ENCODE data around the gene FHL2. TPM values are rescaled to one million over a fixed set of nuclear protein-coding genes. Genes with fewer than 3 reads are reported as not detected.

The FHL2 gene
- total RNA-seq, 4 donors from 2014 or later: 93.9 to 150 (median 109) TPM

DNA sequence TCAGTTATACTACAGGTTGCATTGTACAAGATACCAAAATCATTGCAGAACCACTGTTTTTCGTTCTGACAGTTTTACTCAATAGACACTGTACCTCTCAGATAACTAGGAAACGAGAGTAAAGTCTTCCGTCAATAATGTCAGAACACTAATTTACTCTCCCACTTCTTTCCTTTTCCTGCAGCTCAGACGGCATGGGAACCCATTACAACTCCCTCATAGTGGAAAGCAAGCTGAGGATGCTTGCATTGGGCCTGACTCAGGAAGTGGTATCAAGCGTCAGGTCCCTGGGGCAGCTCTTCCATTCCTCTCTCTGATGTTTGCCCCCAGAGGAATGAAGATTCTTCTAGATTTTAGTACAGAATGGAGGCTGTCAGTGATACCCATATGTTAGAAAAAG, 23.9 kb upstream of the FHL2 start:
- H3K27ac ChIP-seq: no peak overlapping the region
- H3K4me3 ChIP-seq: no peak overlapping the region
- H3K4me1 ChIP-seq: no peaks in the 10 kb centered on the region
- H3K36me3 ChIP-seq: no peaks in the 10 kb centered on the region
- ATAC-seq: no peak
- TF ChIP-seq POLR2A (IDR thresholded peaks at IDR 0.05) (no peak), EP300 (IDR thresholded peaks at IDR 0.05) (no peak), POLR2AphosphoS5 (IDR thresholded peaks at IDR 0.05) (no peak)
- TF ChIP-seq, protein P1, sequence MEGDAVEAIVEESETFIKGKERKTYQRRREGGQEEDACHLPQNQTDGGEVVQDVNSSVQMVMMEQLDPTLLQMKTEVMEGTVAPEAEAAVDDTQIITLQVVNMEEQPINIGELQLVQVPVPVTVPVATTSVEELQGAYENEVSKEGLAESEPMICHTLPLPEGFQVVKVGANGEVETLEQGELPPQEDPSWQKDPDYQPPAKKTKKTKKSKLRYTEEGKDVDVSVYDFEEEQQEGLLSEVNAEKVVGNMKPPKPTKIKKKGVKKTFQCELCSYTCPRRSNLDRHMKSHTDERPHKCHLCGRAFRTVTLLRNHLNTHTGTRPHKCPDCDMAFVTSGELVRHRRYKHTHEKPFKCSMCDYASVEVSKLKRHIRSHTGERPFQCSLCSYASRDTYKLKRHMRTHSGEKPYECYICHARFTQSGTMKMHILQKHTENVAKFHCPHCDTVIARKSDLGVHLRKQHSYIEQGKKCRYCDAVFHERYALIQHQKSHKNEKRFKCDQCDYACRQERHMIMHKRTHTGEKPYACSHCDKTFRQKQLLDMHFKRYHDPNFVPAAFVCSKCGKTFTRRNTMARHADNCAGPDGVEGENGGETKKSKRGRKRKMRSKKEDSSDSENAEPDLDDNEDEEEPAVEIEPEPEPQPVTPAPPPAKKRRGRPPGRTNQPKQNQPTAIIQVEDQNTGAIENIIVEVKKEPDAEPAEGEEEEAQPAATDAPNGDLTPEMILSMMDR (IDR thresholded peaks at IDR 0.05): no peak
- H3K9me3 ChIP-seq: peaks cover 0 to 13% (median 0%) of the 10 kb centered on the region in 3 donors
- no peaks in the 10 kb centered on the region for H3K27me3 ChIP-seq
- 74 to 79% methylated on average over 5 of the region's 5 CpGs for WGBS, 2 donors (ENCODE audit: low coverage in 1 of 2)

DNA sequence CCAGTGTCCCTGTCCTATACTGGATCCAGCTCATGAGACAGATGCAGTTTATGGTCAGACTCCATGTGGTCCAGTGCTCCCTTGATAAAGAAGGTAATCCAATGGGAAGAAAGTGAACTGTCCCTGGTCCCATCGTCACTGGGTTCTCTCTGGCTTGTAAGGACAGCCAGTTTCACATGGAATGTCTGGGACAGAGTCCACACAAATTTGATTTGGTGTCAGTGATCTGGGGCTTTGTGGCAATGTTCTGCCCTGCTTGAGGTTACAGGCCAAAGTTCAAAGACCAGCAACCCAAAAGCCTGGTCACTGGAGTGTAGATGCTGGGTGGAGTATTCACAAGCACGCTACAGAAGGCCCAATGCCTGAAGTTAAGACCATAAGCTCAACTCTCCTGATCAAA, 22.2 kb upstream of the FHL2 start:
- WGBS, 2 donors (ENCODE audit: low coverage in 1 of 2): 67% methylated on average over 1 of the region's 2 CpGs
- peaks cover 0 to 13% (median 0%) of the 10 kb centered on the region in 3 donors for H3K9me3 ChIP-seq
- H3K4me3 ChIP-seq: no peak overlapping the region
- no peaks in the 10 kb centered on the region for H3K27me3 ChIP-seq
- ATAC-seq: no peak
- no peak overlapping the region for H3K27ac ChIP-seq
- TF ChIP-seq POLR2A (IDR thresholded peaks at IDR 0.05) (no peak), POLR2AphosphoS5 (IDR thresholded peaks at IDR 0.05) (no peak), EP300 (IDR thresholded peaks at IDR 0.05) (no peak)
- TF ChIP-seq, protein P1 (IDR thresholded peaks at IDR 0.05): no peak
- H3K4me1 ChIP-seq: no peaks in the 10 kb centered on the region
- no peaks in the 10 kb centered on the region for H3K36me3 ChIP-seq

DNA sequence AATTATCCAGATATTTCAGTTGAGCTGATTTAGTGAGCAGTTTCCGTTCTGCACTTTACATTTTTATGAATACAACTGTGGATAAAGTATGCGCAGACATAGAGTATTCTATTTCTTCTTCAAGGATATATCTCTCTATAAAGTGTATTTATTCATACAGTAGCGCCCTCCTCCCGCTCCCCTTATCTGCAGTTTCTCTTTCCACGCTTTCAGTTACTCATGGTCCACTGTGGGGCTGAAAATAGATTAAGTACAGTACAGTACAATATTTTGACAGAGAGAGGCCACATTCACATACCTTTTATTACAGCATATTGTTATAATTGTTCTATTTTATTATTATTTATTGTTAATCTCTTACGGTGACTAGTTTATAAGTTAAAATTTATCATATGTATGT, 19.7 kb upstream of the FHL2 start:
- Histone ChIP-seq H3K27ac (no peak overlapping the region), H3K27me3 (no peaks in the 10 kb centered on the region), H3K36me3 (no peaks in the 10 kb centered on the region), H3K9me3 (peaks cover 0 to 11% (median 0%) of the 10 kb centered on the region in 3 donors), H3K4me3 (no peak overlapping the region), H3K4me1 (no peaks in the 10 kb centered on the region)
- no peak for ATAC-seq
- no peak for TF ChIP-seq POLR2A (IDR thresholded peaks at IDR 0.05)
- TF ChIP-seq POLR2AphosphoS5 (IDR thresholded peaks at IDR 0.05): no peak
- no peak for TF ChIP-seq EP300 (IDR thresholded peaks at IDR 0.05)
- TF ChIP-seq, protein P1 (IDR thresholded peaks at IDR 0.05): no peak
- WGBS, 2 donors (ENCODE audit: low coverage in 1 of 2): 92 to 95% methylated on average over 6 of the region's 6 CpGs

DNA sequence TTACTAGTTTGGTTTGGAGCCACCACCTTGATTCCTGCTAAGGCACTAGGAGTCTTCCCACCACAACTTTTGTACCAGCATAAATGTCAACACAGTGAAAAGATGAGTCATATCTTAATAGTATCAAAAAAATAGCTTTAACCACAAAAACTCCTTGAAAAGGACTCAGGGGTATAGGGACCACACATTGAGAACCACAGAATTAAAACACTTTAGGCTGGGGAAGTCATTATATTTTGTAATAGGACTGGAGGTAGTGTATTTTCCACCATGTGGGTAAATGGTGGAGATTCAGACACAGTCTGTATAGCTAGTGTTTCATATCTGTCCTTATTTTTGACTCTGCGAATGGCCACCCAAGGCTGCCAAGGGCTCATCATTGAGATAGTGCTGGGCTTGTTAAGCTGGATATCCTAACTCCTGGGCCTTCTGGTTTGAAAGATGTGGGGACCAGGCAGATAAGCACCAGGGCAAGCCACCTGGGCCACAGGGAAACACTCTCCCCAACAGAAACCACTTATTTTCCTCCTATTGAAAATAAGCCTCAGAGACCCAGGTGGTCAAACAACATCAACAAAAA, 19.1 kb upstream of the FHL2 start:
- Histone ChIP-seq H3K9me3 (peaks cover 0 to 9% (median 0%) of the 10 kb centered on the region in 3 donors), H3K27ac (no peak overlapping the region), H3K36me3 (no peaks in the 10 kb centered on the region), H3K4me1 (no peaks in the 10 kb centered on the region), H3K4me3 (no peak overlapping the region), H3K27me3 (no peaks in the 10 kb centered on the region)
- 86 to 100% methylated on average over 1 of the region's 1 CpG for WGBS, 2 donors (ENCODE audit: low coverage in 1 of 2)
- TF ChIP-seq EP300 (IDR thresholded peaks at IDR 0.05): no peak
- TF ChIP-seq, protein P1 (IDR thresholded peaks at IDR 0.05): no peak
- TF ChIP-seq POLR2AphosphoS5 (IDR thresholded peaks at IDR 0.05): no peak
- no peak for TF ChIP-seq POLR2A (IDR thresholded peaks at IDR 0.05)
- no peak for ATAC-seq

DNA sequence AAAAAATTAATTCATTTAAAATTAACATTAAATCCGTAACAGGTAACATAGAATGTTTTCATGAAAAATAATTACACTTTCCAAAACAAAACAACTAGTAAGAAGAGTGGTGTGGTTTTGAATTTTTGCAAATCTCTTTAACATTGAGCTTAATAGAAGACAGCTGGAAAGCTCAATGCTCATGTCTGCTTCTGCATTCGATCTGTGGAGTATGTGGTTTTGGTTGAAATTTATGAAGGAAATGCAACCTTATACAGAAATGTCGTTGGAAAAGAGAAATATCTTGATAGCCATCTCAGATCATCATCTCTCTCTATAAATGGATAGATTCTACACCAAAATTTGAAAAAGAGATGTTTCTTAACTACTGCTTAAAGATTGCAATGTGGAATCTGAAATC, 17.3 kb upstream of the FHL2 start:
- TF ChIP-seq POLR2A (IDR thresholded peaks at IDR 0.05) (no peak), POLR2AphosphoS5 (IDR thresholded peaks at IDR 0.05) (no peak), EP300 (IDR thresholded peaks at IDR 0.05) (no peak)
- TF ChIP-seq, protein P1 (IDR thresholded peaks at IDR 0.05): no peak
- no peak overlapping the region for H3K27ac ChIP-seq
- no peak for ATAC-seq
- WGBS, 2 donors (ENCODE audit: low coverage in 1 of 2): 57 to 74% methylated on average over 3 of the region's 3 CpGs
- no peaks in the 10 kb centered on the region for H3K36me3 ChIP-seq
- no peaks in the 10 kb centered on the region for H3K4me1 ChIP-seq
- peaks cover 0 to 9% (median 0%) of the 10 kb centered on the region in 3 donors for H3K9me3 ChIP-seq
- no peak overlapping the region for H3K4me3 ChIP-seq
- H3K27me3 ChIP-seq: no peaks in the 10 kb centered on the region

Measured in gastroesophageal sphincter (tissue), 4 donors.